HG03342 (cell line): ENCODE measurements around the gene CENPN.

Experiments
- ATAC-seq: cut with Tn5 transposase; IDR thresholded peaks from one replicate; pipeline ENCODE4 v1.9.1; 2021; ENCODE audit warnings: mild to moderate bottlenecking, moderate library complexity; ENCODE audit not compliant: unreplicated experiment

Gene CENPN

GRCh38 chr16:80991792-80992430, 15.1 kb upstream of the CENPN start:
- ATAC-seq = no peak

- no peak for ATAC-seq
Measured at GRCh38 chr16:80992676-80993293, 14.2 kb upstream of the CENPN start.

GRCh38 chr16:80993307-80993706, 13.7 kb upstream of the CENPN start:
- ATAC-seq = no peak

GRCh38 chr16:80993834-80994233, 13.2 kb upstream of the CENPN start:
- ATAC-seq = no peak

GRCh38 chr16:80994451-80994850, 12.6 kb upstream of the CENPN start:
- no peak for ATAC-seq

- no peak for ATAC-seq
Measured at GRCh38 chr16:80996688-80997138, 10.3 kb upstream of the CENPN start.

GRCh38 chr16:80997139-80997798, 9.7 kb upstream of the CENPN start:
- ATAC-seq = peak; percentile 67

- no peak for ATAC-seq
Measured at GRCh38 chr16:80997964-80998620, 8.9 kb upstream of the CENPN start.

- no peak for ATAC-seq
Measured at GRCh38 chr16:81000873-81001272, 6.1 kb upstream of the CENPN start.

GRCh38 chr16:81001330-81001729, 5.7 kb upstream of the CENPN start:
- ATAC-seq = no peak

GRCh38 chr16:81003064-81003463, 4.0 kb upstream of the CENPN start:
- no peak for ATAC-seq

GRCh38 chr16:81003610-81004460, 3.2 kb upstream of the CENPN start:
- ATAC-seq = no peak

GRCh38 chr16:81004646-81005353, 2.2 kb upstream of the CENPN start:
- ATAC-seq = no peak

- no peak for ATAC-seq
Measured at GRCh38 chr16:81005610-81006161, 1.3 kb upstream of the CENPN start.

GRCh38 chr16:81006211-81006812, 702 bp upstream of the CENPN start:
- peak; percentile 33 for ATAC-seq

GRCh38 chr16:81008505-81008789, 1.4 kb downstream of the CENPN start:
- no peak for ATAC-seq

GRCh38 chr16:81012974-81013373, 6.0 kb downstream of the CENPN start:
- ATAC-seq = no peak

- no peak for ATAC-seq
Measured at GRCh38 chr16:81014672-81015071, 7.7 kb downstream of the CENPN start.

GRCh38 chr16:81018496-81018895, 11.5 kb downstream of the CENPN start:
- no peak for ATAC-seq

GRCh38 chr16:81026429-81026828, 19.4 kb downstream of the CENPN start:
- ATAC-seq = no peak
